GM12873 (cell line): Measurements from ENCODE around the gene HINFP.

Experiments used
- TF ChIP-seq, protein P1 (sequence below): IDR thresholded peaks from 2 replicates; pipeline ENCODE4 v1.5.1; 2012; ENCODE audit warnings: low read depth, mild to moderate bottlenecking, moderate library complexity, low read length, control low read depth; ENCODE audit not compliant: insufficient read depth; ENCODE audit errors: missing control alignments

HINFP gene

DNA sequence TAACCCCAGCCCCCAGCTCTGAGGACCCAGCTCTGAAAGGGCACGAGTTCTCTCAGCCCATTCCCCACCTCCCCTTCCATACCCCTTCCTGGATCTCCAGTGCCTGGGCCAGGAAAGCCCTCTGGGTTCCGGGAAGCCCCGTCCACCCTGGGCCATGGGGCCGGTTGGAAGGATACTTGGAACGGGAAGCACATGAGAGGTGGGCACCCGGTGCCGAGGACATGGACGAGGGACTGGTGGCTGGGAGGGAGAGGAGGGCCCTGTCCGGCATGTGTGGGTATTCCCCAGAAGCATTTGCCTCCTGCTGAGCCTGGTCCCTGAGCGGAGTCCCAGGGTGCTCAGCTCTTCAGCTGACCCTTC lies 5.2 kb upstream of the HINFP start:
- TF ChIP-seq, protein P1, sequence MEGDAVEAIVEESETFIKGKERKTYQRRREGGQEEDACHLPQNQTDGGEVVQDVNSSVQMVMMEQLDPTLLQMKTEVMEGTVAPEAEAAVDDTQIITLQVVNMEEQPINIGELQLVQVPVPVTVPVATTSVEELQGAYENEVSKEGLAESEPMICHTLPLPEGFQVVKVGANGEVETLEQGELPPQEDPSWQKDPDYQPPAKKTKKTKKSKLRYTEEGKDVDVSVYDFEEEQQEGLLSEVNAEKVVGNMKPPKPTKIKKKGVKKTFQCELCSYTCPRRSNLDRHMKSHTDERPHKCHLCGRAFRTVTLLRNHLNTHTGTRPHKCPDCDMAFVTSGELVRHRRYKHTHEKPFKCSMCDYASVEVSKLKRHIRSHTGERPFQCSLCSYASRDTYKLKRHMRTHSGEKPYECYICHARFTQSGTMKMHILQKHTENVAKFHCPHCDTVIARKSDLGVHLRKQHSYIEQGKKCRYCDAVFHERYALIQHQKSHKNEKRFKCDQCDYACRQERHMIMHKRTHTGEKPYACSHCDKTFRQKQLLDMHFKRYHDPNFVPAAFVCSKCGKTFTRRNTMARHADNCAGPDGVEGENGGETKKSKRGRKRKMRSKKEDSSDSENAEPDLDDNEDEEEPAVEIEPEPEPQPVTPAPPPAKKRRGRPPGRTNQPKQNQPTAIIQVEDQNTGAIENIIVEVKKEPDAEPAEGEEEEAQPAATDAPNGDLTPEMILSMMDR: no peak

DNA sequence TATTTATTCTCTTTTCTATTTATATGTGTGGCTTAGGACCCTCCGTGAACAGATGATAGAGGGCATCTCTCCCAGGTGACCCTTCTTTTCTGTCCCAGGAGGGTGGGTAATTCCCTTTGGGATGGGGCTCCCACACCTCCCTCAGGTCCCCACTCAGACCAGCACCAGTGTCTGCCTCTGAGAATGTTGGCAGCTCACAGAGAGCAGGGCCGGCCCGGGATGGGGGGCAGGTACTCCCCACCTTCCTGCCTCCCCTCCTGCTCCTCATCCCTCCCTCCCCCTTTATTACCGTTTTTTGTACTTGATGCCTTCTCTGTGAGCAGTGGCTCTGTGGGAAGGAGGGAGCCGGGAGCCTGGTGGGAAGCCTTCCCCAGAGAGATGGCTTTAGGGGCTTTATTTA lies 4.8 kb upstream of the HINFP start:
- TF ChIP-seq, protein P1: no peak

DNA sequence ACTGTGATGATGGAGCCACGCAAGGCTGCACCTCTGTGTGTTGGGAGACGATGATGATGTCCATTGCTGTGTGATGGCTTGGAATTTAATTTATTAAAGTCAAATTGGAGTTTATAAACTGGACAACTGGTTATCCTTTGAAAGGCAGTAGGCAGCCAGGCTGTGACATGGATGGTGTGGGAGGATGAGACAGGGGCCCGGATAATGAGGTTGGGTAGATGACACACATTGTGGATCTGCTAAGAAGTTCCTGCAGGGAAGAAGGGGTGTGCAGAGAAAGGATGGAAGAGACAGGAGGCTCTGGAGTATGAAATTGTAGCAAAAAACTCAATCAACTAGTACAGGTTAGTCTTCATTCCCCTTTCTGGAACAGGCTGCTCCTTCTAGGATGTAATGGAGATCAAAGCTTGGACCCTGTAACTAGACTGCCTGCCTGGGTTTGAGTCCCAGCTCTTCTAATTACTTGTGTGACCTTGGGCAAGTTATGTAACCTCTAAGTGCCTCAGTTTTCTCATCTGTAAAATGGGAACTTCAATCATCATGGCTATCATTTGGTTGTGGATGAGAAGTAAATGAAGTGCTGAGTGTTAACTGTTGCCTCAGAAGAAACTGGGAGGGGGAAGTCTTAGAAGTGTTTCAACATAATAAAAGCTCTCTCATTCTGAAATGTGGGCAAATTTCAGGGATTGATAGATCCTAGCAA lies 4.2 kb upstream of the HINFP start:
- TF ChIP-seq, protein P1: no peak

DNA sequence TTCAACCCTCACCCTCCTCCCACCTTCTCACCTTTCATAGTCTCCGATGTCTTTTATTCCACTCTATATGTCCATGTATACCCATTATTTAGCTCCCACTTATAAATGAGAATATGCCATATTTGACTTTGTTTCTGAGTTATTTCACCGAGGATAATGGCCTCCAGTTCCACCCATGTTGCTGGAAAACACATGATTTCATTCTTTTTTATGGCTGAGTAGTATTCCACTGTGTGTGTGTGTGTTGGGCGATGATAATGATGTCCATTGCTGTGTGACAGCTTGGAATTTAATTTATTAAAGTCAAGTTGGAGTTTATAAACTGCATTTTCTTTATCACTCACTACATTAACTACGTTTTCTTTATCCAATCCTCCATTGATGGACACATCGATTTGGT lies 3.2 kb upstream of the HINFP start:
- TF ChIP-seq, protein P1: no peak

DNA sequence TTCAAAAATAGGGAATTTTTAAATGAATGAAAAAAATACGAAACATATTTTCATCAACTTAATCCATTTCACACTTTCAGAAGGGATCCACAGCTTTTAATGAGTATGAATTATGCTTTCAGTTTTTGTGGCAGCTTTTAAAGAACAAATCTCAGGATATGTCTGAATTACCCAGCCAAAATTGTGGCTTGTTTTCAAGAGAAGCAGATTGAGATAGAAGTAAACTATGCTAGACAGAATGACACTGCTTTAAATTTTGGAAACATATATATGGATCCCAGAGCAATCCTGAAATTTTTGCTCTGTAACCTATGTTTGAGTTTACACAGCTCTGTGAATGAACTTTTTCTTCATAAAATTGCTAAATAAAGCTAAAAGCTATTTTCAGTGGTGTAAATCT lies 2.4 kb upstream of the HINFP start:
- TF ChIP-seq, protein P1: no peak

DNA sequence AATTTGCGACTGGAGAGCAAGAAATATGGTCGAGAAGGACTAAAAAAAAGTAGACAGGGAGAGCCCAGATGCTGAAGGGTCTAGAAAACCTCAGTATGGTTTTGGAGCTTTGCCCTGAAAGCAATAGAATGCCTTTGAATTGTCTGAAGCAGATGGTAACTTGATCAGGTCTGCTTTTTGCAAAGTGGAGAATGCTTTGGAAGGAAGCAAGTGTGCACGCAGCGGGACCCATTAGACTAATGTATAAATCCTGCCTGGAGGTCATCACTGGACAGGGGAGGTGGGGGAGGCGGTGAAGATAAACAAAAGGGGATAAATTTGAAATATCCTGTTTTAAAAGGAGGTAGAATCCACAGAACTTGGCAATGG lies 757 bp upstream of the HINFP start:
- TF ChIP-seq, protein P1: no peak

DNA sequence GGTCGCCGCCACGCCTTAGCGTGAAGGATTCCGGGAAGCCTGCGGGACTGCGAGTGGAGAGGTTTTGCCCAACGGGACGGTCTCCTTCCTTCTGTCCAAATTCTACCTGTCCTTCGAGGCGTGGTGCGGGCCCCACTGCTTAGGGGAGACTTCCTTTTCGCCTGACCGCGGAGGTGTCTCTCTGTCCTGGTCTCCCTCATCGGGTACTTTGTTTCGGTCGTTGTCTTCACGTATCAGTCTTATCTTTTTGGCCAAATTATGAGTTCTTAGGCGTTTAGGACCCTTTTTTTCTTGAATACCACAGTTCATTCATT lies 388 bp downstream of the HINFP start:
- TF ChIP-seq, protein P1: no peak

DNA sequence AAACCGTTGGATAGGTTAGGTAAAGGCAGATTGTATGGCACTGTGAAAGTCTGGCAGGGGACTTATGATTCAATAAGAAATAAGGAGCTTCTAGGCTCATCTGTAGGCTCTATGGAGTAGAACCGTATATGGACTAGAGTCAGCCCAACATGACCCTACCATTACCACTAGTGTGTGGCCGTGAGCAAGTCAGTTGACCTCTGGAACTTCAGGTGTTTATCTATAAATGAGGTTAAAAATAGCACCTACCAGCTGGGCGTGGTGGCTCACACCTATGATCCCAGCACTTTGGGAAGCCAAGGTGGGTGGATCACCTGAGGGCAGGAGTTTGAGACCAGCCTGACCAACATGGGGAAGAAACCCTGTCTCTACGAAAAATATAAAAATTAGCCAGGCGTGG lies 4.4 kb downstream of the HINFP start:
- TF ChIP-seq, protein P1: no peak
